Urinary bladder (tissue), 4 donors: ENCODE data around the gene DPEP2NB. TPM values are rescaled to one million over a fixed set of nuclear protein-coding genes. Genes with fewer than 3 reads are reported as not detected.
"Not testable (repeated sequence)": the region's sequence is repeated elsewhere in the genome, so short reads cannot be mapped to it uniquely, and the experiment has no call there.

Experiments
- DNase-seq: peaks from one replicate; pipeline ENCODE4 v3.0.0-alpha.2; 2015; ENCODE audit errors: extremely low spot score
- H3K27ac ChIP-seq: one replicate; pipeline ENCODE4 v1.5.1; 2013; ENCODE audit warnings: low read depth, mild to moderate bottlenecking, moderate library complexity
- H3K36me3 ChIP-seq: one replicate; pipeline ENCODE4 v1.6.1; 2013; ENCODE audit warnings: mild to moderate bottlenecking, moderate library complexity; ENCODE audit not compliant: insufficient read depth
- H3K4me1 ChIP-seq: one replicate; pipeline ENCODE4 v1.6.1; 2013; ENCODE audit warnings: mild to moderate bottlenecking, moderate library complexity; ENCODE audit not compliant: insufficient read depth
- H3K4me3 ChIP-seq: one replicate; pipeline ENCODE4 v1.5.1; 2013; ENCODE audit warnings: low read depth, low read length
- WGBS: extraction: QIAGEN DNeasy Blood & Tissue Kit; methylation state at CpG from one replicate; pipeline ENCODE4 v1.1.7; 2013; 5-methylcytosine and 5-hydroxymethylcytosine counted together
- polyA plus RNA-seq: library from polyadenylated mRNA; stranded (reverse); fragments of 200-250 nt; gene quantifications from one replicate; pipeline ENCODE4 v1.2.3, GENCODE V29; 2013
- total RNA-seq: library from RNA; depleted of rRNA; stranded (reverse); fragments of >200 nt; gene quantifications from one replicate; pipeline ENCODE4 v1.2.3, GENCODE V29; 2014
- donor health status: healthy with polysubstance abuse.
- donor health status: healthy.

DPEP2NB gene
- total and polyA plus RNA-seq, 2 donors, result not detected

DNA sequence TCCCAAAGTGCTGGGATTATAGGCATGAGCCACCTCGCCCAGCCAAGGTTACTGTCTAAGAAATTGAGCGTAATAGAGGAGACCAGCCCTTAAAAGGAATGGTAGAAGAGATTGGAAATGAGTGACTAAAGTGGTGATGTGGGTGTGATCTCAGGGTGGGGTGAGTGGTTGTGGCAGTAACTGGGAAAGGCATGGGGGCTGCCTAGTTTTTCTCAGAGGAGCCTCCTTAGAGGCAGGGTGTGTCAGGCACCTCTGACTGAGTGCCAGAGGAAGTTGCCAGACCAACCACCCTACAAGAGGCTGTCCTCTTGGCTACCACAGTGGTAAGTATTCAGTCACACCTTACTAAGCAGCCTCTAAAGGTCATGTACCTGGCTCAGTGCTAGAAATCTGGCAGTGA lies 16.2 kb upstream of the DPEP2NB start:
- 90% methylated on average over 2 of the region's 2 CpGs for WGBS
- no peaks in the 10 kb centered on the region for H3K36me3 ChIP-seq
- no peak for DNase-seq
- no peak overlapping the region for H3K27ac ChIP-seq
- H3K4me3 ChIP-seq, result no peak overlapping the region
- H3K4me1 ChIP-seq, result no peaks in the 10 kb centered on the region

DNA sequence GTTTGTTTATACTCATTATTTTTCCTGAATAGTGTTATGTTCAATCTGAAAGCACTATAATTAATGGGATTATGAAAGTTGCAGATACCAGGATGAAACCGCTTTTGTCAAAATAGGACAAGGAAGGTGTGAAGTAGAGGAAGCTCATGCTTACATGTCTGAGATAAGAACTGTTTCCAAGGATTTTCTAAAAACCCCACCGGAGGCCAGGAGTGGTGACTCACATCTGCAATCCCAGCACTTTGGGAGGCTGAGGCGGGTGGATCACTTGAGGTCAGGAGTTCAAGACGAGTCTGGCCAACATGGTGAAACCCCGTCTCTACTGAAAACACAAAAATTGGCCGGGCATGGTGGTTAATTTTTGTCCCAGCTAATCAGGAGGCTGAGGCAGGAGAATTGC lies 14.4 kb upstream of the DPEP2NB start:
- H3K27ac ChIP-seq, H3K36me3 ChIP-seq, H3K4me3 ChIP-seq, DNase-seq, H3K4me1 ChIP-seq: not testable (repeated sequence)
- 66% methylated on average over 6 of the region's 6 CpGs for WGBS

DNA sequence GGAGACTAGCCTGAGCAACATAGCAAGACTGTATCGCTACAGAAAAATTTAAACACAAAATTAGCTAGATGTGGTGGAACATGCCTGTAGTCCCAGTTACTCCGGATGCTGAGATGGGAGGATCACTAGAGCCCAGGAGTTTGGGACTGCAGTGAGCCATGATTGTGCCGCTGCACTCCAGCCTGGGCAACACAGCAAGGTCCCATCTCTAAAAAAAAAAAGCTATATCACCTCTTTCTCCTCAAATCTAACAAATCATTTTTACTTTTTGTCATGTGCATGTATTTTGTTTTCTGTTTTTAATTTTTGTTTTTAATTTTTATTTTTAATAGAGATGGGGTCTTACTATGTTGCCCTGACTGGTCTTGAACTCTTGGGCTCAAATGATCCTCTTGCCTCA lies 13.3 kb upstream of the DPEP2NB start:
- Histone ChIP-seq H3K4me1 (no peaks in the 10 kb centered on the region), H3K27ac (no peak overlapping the region), H3K4me3 (no peak overlapping the region), H3K36me3 (no peaks in the 10 kb centered on the region)
- 97% methylated on average over 3 of the region's 3 CpGs for WGBS
- no peak for DNase-seq

DNA sequence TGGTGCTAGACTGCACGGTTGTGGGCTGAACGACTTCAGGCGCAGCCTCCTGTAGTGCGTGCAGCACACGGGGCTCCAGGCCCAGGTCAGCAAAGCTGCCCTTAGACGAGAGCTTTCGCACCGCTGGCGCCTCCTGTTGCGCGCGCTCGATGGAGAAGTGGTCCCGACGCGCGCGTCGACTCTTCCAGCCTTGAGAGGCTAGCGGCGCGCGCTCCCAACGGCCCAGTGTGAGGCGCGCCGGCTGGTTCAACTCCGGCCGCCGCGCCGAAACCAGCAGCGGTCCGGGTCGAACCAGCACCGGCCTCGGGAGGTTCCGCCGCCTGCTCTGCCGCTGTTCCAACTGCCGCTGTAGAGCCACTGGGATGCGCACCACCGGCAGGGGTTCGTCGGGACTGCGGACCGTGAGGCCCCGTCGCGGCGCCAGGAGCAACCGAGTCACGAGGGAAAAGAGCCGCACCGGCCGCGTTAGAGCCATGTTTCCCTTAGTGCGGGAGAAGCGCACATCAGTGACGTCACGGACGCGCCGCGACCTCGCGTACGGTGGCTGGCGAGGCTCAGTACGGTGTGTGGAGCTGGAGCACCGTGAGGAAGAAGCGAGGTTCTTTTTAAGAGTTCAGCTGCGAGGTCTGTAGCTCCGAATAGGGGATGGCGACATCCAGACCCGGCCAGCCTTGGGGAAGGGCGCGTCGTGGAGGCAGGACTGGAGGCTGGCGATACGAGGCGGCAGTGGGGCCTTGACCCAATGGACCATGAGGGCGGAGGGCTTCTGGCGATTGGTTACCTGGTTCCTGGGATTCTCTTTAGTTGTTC lies 7.2 kb upstream of the DPEP2NB start, which contains the start of the genes DDX28 and DUS2:
Gene DDX28 (minus strand): TSS at position 505 of the 810 bp plus-strand sequence. CDS start 30 bp downstream, at position 475.
Gene DUS2 (plus strand): TSS at position 557 of the 810 bp plus-strand sequence. CDS start 14,740 bp downstream, outside the sequence.
- H3K4me1 ChIP-seq, result no peaks in the 10 kb centered on the region
- DNase-seq, result peak; percentile 80
- H3K27ac ChIP-seq, result peak within 1 kb of the TSS; percentile 86
- H3K4me3 ChIP-seq, result peak within 1 kb of the TSS; percentile 91
- H3K36me3 ChIP-seq, result no peaks in the 10 kb centered on the region
- WGBS, result under 1% methylated on average over 84 of the region's 84 CpGs

DNA sequence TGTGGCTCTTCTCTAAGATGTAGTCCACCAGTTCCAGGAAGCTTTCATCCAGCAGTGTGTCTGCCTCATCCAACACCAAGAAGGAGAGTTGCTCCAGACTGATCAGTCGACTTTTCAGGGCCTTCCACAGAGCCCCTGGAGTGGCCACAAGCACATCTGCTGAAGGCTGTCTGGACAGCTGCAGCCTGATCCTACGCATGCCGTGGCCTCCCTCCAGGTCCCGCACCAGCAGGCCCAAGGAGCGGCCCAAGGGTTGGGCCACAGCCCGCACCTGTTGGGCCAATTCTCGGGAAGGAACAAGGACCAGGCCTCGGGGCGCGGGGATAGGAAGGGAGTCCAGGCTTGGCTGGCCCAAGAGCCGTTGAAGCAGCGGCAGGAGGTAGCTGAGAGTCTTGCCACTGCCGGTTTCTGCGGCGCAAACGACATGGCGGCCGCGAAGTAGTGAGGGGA lies 6.6 kb upstream of the DPEP2NB start:
- no peak for DNase-seq
- 8% methylated on average over 19 of the region's 19 CpGs for WGBS
- no peaks in the 10 kb centered on the region for H3K4me1 ChIP-seq

DNA sequence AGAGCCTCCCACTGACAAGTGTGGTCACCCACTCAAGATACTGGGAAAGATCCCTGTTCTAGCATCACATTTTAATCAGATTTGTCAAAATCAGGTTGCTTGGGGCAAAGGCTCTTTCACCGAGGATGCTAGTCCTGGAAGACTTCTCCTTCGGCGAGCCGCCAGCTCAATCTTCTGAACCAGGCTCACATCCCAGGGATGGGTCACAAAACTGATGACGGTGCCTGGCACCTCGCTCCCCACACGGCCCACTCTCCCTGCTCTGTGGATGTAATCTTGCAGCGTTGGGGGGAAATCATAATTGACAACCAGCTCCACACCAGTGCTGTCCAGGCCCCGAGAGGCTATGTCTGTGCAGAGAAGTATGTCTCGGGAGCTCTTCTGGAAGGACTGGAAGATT lies 5.8 kb upstream of the DPEP2NB start:
- 93% methylated on average over 10 of the region's 10 CpGs for WGBS
- Histone ChIP-seq H3K4me1 (no peaks in the 10 kb centered on the region), H3K4me3 (no peak overlapping the region), H3K36me3 (no peaks in the 10 kb centered on the region), H3K27ac (no peak overlapping the region)
- no peak for DNase-seq

More for the DNA sequence above, 6.6 kb upstream of the DPEP2NB start:
- Histone ChIP-seq H3K27ac (no peak overlapping the region), H3K36me3 (no peaks in the 10 kb centered on the region), H3K4me3 (peak overlapping the region; percentile 91)

DNA sequence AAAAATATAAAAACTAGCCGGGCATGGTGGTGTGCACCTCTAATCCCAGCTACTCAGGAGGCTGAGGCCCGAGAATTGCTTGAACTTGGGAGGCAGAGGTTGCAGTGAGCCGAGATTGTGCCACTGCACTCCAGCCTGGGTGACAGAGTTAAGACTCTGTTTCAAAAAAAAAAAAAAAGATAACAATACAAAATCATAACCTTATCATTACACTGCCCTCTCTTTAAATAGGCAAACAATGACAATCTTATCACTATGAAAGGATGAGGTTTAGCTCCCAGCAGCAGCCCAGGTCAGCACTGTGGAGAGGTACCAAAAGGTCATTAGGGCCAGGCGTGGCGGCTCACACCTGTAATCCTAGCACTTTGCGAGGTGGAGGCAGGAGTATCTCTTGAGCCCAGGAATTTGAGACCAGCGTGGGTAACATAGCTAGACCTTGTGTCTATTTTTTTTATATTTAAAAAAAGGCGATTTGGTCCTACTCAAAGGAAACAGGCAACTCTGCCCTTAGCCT lies 3.5 kb upstream of the DPEP2NB start:
- 66% methylated on average over 8 of the region's 8 CpGs for WGBS
- H3K4me1 ChIP-seq, result no peaks in the 10 kb centered on the region
- no peaks in the 10 kb centered on the region for H3K36me3 ChIP-seq
- no peak overlapping the region for H3K27ac ChIP-seq
- no peak for DNase-seq
- no peak overlapping the region for H3K4me3 ChIP-seq

DNA sequence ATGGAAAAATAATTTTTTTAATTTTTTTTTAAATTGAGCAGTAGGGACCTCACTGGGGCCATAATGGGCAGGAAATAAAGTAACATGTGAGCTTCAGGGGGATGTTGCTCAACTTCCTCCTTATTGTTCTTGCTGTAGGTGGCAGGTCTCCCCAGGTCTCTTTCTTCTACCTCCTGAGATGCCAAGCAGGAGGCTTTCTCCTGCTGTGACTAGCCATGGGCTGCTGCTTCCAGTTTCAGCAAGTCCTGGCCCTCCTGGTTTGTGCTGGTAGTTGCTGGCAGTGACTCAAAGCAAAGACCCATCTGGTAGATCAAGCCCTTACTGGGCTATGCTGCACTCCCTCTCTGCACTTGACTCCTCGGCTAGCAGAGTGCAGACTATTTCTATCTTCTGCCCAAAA lies 2.3 kb downstream of the DPEP2NB start:
- H3K36me3 ChIP-seq, result no peaks in the 10 kb centered on the region
- H3K27ac ChIP-seq, result no peak overlapping the region
- DNase-seq, result no peak
- no peak overlapping the region for H3K4me3 ChIP-seq
- WGBS, result 68% methylated on average over 1 of the region's 1 CpG
- H3K4me1 ChIP-seq, result no peaks in the 10 kb centered on the region

DNA sequence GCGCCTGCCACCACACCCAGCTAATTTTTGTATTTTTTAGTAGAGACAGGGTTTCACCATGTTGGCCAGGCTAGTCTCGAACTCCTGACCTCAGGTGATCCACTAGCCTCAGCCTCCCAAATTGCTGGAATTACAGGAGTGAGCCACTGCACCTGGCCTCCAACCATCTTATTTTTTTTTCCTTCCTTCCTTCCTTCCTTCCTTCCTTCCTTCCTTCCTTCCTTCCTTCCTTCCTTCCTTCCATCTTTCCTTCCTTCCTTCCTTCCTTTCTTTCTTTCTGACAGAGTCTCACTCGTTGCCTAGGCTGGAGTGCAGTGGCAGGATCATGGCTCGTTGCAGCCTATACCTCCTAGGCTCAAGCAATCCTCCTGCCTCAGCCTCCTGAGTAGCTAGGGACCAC lies 5.8 kb downstream of the DPEP2NB start:
- WGBS, result 83% methylated on average over 4 of the region's 4 CpGs
- H3K4me1 ChIP-seq, DNase-seq, H3K36me3 ChIP-seq, H3K27ac ChIP-seq, H3K4me3 ChIP-seq: not testable (repeated sequence)

DNA sequence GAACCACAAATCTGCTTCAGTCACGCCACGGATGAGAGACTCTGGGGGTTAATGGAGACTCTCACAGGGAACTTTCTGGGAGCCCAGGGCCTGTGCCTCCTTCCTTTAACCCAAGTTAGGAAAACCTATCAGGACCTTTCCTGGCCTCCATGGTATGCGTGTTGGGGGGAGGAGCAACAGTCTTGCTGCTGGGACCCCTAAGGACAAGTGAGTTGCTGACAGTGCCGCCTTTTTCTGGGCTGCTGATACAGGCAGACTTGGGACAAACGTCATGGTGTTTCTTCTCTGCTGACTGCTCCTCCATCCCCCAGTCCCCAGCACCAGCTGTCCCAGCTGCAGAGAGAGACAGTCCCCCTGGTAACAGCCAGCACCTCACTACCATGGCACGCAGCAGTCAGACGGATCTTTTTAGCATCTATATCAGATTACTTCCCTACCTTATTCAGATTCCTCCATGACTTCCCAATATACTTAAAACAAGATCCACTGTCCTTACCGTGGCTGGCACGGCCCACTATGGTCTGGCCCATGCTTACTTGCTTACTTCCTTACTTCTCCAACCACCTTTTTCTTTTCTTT lies 6.5 kb downstream of the DPEP2NB start:
- Histone ChIP-seq H3K4me1 (no peaks in the 10 kb centered on the region), H3K4me3 (no peak overlapping the region), H3K27ac (no peak overlapping the region), H3K36me3 (no peaks in the 10 kb centered on the region)
- DNase-seq, result no peak
- 57% methylated on average over 9 of the region's 9 CpGs for WGBS

DNA sequence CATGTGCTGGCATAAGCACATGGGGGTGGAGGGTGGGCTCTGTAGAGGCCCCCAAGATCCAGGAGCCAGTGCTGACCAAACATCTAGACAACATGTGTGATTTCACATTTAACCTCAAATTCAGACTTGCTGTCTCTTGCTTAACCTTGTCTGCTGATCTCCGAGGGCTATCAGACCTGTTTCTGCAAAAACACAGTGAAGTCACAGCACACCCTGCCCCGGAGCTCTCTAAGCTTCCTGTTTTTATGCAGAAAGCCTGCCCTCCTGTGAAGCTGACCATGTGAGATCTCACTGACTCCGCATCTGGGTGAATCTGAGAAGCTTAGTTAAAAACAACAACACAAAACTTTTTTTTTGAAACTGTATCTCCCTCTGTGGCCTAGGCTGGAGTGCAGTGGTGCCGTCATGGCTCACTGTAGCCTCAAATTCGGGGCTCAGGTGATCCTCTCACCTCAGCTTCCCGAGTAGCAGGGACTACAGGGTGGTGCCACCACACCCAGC lies 9.9 kb downstream of the DPEP2NB start:
- Histone ChIP-seq H3K36me3 (no peaks in the 10 kb centered on the region), H3K4me1 (no peaks in the 10 kb centered on the region), H3K27ac (peak overlapping the region; percentile 80), H3K4me3 (no peak overlapping the region)
- 41% methylated on average over 6 of the region's 6 CpGs for WGBS
- no peak for DNase-seq

DNA sequence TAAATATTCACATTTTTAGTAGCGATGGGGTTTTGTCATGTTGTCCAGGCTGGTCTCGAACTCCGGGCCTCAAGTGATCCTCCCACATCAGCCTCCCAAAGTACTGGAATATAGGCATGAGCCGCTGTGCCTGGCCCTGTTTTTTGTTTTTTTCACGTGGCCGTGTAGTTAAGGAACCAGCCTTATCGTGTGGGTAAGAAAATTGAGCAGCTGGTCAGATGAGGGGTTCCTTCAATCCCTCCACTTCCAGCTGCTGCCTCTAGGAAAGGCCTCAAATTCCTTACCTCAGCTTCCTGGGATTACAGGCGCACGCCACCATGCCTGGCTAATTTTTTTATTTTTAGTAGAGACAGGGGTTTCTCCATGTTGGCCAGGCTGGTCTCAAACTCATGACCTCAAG lies 10.5 kb downstream of the DPEP2NB start:
- 81% methylated on average over 9 of the region's 9 CpGs for WGBS
- Histone ChIP-seq H3K4me3 (no peak overlapping the region), H3K36me3 (no peaks in the 10 kb centered on the region), H3K4me1 (no peaks in the 10 kb centered on the region), H3K27ac (peak overlapping the region; percentile 80)
- DNase-seq, result no peak

DNA sequence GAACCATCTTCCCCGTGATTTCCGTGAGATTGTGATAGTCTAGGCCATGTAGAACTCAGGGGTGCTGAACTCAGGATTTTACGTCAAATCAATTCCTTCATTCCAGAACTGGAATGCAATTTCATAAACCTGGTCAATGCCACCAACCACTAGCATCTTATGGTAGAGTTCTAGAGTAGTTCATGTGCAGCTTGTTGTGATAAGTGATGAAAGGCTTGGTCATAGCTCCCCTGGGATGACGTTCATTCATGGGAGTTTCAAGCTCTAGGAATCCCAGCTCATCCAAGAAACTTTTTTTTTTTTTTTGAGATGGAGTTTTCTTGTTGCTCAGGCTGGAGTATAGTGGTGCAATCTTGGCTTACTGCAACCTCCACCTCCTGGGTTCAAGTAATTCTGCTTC lies 12.7 kb downstream of the DPEP2NB start:
- no peak overlapping the region for H3K4me3 ChIP-seq
- H3K27ac ChIP-seq, result no peak overlapping the region
- no peak for DNase-seq
- WGBS, result 74% methylated on average over 4 of the region's 4 CpGs
- no peaks in the 10 kb centered on the region for H3K36me3 ChIP-seq
- no peaks in the 10 kb centered on the region for H3K4me1 ChIP-seq

DNA sequence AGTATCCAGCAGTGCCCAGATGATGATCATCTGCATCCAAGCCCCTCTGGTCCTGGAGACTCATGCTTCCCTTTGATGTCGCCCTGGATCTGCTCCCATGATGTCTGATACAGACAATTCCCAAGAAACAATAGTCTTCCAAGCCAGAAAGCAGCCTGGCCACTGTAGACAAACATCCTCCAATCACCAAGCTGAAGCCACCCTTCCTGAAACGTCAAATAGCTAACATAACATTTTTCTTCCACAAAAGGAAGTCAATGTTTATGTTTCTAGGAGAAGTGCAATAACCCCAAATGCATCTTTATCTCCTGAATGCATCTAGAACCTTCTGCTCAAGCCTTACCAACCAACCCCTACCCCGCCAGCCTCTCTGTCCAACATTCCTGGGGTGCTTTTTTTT lies 15.3 kb downstream of the DPEP2NB start:
- Histone ChIP-seq H3K36me3 (no peaks in the 10 kb centered on the region), H3K27ac (no peak overlapping the region), H3K4me3 (no peak overlapping the region), H3K4me1 (no peaks in the 10 kb centered on the region)
- DNase-seq, result no peak
- 40% methylated on average over 3 of the region's 3 CpGs for WGBS
